ENCODE measurements around the gene CACNA1C.

Gene CACNA1C

DNA sequence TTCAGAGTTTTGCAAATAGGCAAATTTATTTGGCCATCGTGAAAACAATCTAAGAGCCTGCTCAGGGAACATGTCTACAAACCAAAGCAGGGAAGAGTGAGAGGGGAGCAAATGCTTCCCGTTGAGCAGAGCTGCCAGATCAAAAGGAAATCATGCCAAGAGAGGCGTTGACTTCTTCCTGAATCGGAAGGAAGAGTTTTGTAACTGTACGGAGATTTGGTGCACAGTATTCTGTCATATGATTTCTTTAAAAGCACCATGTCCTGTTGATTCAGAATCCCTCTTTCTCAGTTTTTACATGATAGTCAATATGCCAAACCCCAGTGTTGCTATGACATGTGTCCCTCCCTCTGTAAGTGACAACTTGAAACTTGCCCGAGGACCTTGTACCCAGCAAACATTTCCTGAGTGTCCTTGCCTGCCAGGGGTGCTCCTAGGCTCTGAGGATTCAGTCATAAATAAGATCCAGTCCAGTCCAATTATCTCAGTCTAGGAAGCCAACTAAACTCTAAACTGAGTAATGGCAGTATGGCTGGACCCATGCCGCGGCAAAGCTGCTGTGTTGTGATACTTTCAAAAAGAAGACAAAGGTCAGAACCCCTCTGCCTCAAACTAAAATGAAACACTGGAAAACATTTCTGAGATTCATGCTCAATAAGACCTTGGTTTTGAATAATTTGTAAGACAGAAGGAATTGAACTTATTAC is 441.9 kb downstream of the CACNA1C start:
- no peak for DNase-seq

DNA sequence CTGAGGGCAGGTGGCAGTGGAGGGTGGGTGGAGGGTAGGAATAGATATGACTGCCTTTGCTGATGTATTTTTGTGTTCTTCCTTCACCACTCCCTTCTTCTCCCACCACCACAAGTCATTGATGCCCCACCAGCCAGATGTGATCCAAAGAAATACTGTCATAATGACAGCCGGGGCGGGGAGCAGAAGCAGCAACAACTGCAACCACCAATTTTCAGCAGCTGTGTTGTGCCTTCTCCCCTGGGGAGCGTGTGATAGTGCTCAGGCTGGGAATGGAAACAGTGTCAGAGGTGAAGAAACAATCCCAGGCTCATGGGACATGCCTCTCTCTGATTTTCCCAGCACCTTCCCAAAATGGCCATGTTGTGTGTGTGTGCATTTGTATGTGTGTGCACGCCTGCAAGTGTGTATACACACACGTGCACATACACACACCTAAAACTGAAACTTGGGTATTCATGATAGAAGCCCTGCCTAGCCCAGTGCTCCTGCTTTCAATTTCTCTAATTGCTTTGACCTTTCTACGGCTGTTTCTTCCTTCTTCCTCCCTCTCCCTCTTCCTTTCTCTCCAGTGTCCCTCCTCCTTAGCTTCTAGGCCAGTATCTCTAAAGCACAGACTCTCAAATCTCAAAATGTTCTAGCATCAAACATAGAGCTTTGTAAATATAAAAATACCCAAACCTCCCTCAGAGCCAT is 442.8 kb downstream of the CACNA1C start:
- DNase-seq = no peak

DNA sequence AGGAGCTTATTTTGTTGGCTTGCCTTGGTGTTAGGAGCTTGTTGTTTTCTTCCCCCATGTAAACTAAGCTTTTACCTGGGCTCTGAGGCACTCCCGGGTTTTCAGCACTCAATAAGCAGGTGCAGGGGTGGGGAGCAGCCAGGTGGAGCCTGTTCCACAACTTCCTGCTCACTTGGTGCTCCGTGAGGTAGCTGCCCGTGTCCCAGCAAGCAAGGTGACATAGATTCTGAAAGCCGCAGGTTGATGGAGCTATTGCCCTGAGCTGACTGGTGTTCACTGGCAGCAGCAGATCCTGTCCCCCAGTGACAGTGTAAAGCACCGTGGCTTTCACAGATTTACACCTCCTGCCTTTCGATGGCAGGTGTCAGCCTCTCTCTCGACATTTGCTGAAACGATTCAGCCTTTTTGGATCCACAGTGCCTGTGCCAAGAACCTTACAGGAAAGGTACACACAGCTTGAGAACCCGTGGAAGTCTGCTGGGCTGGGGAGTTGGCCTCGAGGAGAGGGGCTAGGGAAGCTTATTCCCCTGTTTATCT is 446.2 kb downstream of the CACNA1C start:
- DNase-seq = no peak

- no peak for DNase-seq
Measured at GRCh38 chr12:2501464-2502191, 448.8 kb downstream of the CACNA1C start.

DNA sequence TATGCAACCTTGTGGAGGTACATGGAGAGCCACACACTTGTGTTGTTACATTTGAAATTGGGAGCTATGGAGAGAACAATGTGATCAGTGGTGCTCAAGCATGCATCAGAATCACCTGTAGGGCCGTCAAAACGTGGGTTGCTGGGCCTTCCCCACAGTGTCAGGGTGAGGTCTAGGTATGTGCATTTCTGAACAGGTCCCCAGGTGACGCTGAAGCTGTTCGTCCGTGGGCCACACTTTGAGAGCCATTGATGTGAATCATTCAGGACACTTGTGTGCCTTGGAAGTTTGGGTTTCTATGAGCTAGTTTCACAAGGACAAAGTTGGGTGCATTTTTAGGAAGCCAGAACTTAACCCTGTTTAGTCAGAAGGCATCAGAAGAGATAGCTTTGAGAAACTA is 450.2 kb downstream of the CACNA1C start:
- DNase-seq = no peak

- DNase-seq = no peak
Measured at GRCh38 chr12:2503762-2504161, 451.0 kb downstream of the CACNA1C start.

DNA sequence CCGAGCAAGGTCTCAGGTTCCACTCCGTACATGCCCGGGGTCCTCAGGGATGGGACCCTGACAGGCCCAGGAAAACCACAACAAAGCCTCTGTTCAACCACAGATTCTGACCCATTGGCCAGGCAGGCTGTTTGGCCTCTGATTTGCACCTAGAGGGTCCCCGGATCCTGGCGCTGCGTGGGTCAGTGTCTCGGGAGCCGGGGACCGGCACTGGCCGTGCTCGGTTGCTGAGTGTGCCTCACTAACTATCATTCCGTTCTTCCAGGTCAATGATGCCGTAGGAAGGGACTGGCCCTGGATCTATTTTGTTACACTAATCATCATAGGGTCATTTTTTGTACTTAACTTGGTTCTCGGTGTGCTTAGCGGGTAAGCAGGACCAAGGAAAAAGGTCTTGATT is 451.8 kb downstream of the CACNA1C start:
- DNase-seq = no peak

GRCh38 chr12:2507814-2508213 is 455.0 kb downstream of the CACNA1C start:
- no peak for DNase-seq

GRCh38 chr12:2509137-2509536 is 456.4 kb downstream of the CACNA1C start:
- no peak for DNase-seq

DNA sequence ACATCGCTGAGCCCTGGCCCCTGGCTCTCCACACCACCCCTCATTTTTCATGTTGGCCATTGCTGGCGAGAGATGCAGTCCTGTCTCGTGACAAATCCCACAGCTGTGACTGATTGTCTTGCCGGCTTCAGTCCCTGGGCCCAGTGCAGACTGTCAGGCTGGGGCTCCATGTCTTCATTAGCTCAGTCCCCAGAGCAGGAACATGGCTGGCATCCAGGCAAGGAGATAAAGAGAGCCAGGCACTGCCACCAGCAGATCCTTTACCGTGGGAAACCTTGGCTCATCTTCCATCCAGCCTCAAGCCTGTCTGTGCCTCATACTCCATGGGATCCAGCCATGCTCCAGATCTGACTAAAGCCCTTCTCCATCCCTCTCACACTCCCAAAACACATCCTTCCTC is 457.3 kb downstream of the CACNA1C start:
- no peak for DNase-seq

DNA sequence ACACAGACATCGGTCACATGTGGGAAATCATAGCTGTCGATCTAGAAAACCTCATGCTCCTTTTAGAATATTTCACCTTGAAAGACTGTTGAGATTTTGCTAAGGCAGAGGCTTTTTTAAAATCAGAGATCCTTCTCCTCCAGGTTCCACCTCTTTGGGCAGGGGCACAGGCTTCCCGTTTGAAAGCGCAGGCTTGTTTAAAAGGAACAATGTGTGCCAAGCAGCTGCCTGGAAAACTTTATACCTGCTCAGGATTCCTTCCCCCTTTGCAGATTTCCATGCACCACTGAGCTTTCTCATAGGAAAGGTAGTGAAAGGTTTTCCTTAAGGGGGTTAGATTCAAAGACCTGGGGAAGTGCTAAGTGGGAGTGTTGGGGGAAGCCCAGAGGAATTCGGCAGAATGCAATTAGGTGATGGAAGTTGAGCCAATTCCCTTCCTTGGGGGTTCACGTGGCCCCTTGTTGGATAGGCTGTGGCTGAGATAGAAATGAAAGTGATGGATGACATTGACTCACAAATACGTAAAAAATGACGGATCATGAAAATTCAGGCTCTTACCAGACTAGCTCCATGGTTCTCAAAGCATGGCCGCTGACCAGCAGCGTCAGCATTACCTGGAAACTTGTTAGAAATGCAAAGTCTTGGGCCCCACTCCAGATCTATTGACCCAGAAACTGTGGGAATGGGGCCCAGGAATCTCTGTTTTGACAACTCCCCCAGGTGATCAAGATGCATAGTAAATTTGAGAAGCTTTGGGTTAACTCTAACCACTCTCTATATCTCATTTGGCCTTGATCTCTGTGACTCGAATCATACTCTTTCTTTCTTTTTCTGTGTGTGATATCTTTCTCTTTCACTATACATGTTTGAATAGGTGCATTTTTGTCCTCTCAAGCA is 460.6 kb downstream of the CACNA1C start:
- no peak for DNase-seq

- no peak for DNase-seq
Measured at GRCh38 chr12:2514038-2514340, 461.2 kb downstream of the CACNA1C start.

DNA sequence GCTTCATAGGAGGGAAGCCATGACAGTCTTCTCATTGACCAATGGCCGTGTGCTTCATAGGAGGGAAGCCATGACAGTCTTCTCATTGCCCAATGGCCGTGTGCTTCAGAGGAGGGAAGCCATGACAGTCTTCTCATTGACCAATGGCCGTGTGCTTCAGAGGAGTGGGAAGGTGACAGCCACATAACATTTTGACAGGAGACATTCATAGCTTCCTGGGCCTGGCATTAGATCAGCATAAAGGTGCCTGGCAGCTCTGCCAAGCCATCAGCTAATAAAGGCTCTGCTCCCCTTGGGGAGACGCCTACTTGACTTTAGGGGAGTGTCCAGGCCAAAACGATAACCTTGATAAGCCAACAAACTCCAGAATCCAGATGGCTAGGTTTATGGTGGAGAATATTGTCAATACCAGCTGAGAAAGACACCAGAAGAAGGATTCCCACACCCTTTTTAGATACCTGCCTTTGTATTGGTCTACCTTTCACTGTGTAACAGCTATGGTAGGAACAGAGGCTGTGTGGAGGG is 468.0 kb downstream of the CACNA1C start:
- no peak for DNase-seq

GRCh38 chr12:2523317-2523716 is 470.5 kb downstream of the CACNA1C start:
- no peak for DNase-seq

DNA sequence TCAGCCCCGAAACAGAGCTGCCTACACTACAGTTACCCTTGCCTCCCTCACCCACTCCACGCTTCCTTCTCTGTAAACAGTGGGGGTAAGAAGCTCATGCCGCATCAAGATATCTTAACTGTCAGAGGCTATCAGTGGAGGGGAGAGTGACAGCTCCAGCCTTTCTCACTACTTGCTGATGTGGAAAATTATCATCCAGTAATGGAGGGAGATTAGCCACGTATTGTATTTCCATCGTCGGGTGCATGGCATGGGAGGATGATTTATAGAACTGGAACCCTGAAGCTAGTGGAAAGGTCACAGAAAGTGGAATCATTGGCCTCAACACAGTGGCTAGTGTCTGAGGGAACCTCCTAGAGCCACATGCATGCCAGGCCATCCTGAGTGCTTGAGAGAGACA is 471.1 kb downstream of the CACNA1C start:
- DNase-seq = no peak

DNA sequence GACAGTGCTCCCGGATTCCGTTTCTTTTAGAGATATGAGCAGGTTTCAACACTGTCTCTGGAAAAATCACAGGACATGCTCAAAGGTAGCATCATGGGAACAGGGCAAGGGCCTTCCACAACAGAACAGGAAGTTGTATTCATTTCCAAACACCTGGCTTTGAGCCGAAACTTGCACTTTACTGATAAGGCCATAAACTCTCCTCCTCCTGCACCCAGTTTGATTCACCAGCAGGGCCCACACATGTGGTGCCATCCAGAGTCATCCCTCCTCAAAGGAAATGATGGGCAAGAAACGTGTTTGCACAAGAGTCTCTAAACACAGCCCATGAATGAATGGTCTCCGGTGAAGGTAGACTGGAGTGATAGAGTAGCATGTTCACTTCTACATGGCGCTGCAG is 473.6 kb downstream of the CACNA1C start:
- DNase-seq = no peak

GRCh38 chr12:2528001-2528400 is 475.2 kb downstream of the CACNA1C start:
- DNase-seq = no peak

DNA sequence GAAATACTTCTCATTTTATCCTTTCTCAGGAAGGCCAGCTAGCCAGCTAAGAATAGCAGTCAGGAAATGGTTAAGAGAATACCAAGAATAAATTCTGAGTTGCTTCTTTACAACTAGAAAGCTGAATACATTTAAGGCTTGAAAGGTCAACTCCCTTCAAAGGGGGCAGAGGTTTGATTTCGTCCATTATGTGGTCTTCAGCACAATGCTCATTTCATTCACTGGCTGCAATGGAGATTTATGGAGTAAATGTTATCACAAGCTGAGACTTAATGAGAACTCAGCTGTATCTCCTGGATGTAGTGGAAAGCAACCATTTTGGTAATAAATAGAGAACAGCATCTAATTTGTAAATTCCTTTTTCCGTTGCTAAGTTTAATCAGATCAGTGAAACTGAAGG is 477.0 kb downstream of the CACNA1C start:
- DNase-seq = no peak

- DNase-seq = no peak
Measured at GRCh38 chr12:2531371-2531770, 478.6 kb downstream of the CACNA1C start.

- no peak for DNase-seq
Measured at GRCh38 chr12:2533036-2533435, 480.2 kb downstream of the CACNA1C start.

DNA sequence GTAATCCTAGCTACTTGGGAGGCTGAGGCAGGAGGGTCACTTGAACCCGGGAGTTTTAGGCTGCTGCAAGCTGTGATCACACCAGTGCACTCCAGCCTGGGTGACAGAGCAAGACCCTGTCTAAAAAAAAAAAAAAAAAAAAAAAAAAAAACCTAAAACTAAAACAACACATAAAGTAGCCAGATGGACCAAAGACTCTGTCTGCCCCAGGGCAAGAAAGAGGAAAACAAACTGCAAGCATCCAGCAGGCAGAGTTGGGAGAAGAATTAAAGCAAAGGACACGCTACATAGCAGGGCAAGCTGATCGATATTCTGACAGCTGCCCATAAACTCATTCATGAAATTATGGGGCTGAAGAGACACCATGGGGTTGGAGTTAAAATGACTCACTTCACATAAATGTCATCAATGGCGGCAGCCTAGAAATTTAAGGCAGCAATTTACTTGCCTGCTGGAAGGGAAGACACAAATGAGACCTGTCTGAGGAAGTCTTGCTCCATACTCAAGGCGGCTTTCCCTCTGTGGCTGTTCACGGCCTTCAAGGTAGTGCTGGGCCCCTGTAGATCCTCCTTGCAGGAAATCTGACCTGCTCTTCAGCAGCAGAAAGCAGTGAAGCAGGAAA is 482.9 kb downstream of the CACNA1C start:
- DNase-seq = no peak

GRCh38 chr12:2536724-2537123 is 483.9 kb downstream of the CACNA1C start:
- no peak for DNase-seq
